ENCODE measurements around the gene FKBP3.

The FKBP3 gene

GRCh38 chr14:45134051-45134958, at the start of gene FKBP3:
TSS of gene FKBP3 (minus strand) at chr14:45134481. CDS start at chr14:45134456, 25 bp downstream.
- peak within 1 kb of the TSS; percentile 79 for H3K4me3 ChIP-seq (ENCODE audit: low read depth, low read length)
- peak; percentile 97 for DNase-seq (ENCODE audit: low read depth)
- peak; percentile 18 for TF ChIP-seq CTCF (IDR thresholded peaks at IDR 0.05; ENCODE audit: low read depth, low read length, missing control alignments)
- in situ Hi-C loops (cut with HindIII; ENCODE audit: low sequenced_read_pairs): loop anchor here (25.0 kb wide), 1 partner anchor 172 kb away; the partner anchor contains the start of genes KLHL28 and TOGARAM1

- DNase-seq (ENCODE audit: low read depth): no peak
- in situ Hi-C loops (cut with HindIII; ENCODE audit: low sequenced_read_pairs): no loop called here
- H3K4me3 ChIP-seq (ENCODE audit: low read depth, low read length): no peak overlapping the region
- no peak for TF ChIP-seq CTCF (IDR thresholded peaks at IDR 0.05; ENCODE audit: low read depth, low read length, missing control alignments)
These were observed 47.5 kb upstream of the FKBP3 start for GRCh38 chr14:45181806-45182205.

- no peak for DNase-seq (ENCODE audit: low read depth)
- TF ChIP-seq CTCF (IDR thresholded peaks at IDR 0.05; ENCODE audit: low read depth, low read length, missing control alignments): no peak
- in situ Hi-C loops (cut with HindIII; ENCODE audit: low sequenced_read_pairs): no loop called here
- no peak overlapping the region for H3K4me3 ChIP-seq (ENCODE audit: low read depth, low read length)
These were observed 47.0 kb upstream of the FKBP3 start for GRCh38 chr14:45181329-45181728.

- in situ Hi-C loops (cut with HindIII; ENCODE audit: low sequenced_read_pairs): no loop called here
- TF ChIP-seq CTCF (IDR thresholded peaks at IDR 0.05; ENCODE audit: low read depth, low read length, missing control alignments): no peak
- DNase-seq (ENCODE audit: low read depth): no peak
- H3K4me3 ChIP-seq (ENCODE audit: low read depth, low read length): no peak overlapping the region
These were observed 42.8 kb upstream of the FKBP3 start for GRCh38 chr14:45177076-45177475.

- H3K4me3 ChIP-seq (ENCODE audit: low read depth, low read length): no peak overlapping the region
- no peak for TF ChIP-seq CTCF (IDR thresholded peaks at IDR 0.05; ENCODE audit: low read depth, low read length, missing control alignments)
- in situ Hi-C loops (cut with HindIII; ENCODE audit: low sequenced_read_pairs): no loop called here
- DNase-seq (ENCODE audit: low read depth): no peak
These were observed 35.6 kb upstream of the FKBP3 start for GRCh38 chr14:45169906-45170305.

GRCh38 chr14:45156067-45156466, 21.8 kb upstream of the FKBP3 start:
- no peak overlapping the region for H3K4me3 ChIP-seq (ENCODE audit: low read depth, low read length)
- in situ Hi-C loops (cut with HindIII; ENCODE audit: low sequenced_read_pairs): no loop called here
- DNase-seq (ENCODE audit: low read depth): no peak
- peak; percentile 17 for TF ChIP-seq CTCF (IDR thresholded peaks at IDR 0.05; ENCODE audit: low read depth, low read length, missing control alignments)
